Measurements from ENCODE around the gene FAF2. TPM values are rescaled to one million over a fixed set of nuclear protein-coding genes. Genes with fewer than 3 reads are reported as not detected.

FAF2 gene
- total RNA-seq, 1 donor from 2014 or later = 32.3 TPM

- Histone ChIP-seq H3K9ac (peak overlapping the region; percentile 97), H3K4me3 (peak overlapping the region; percentile 72), H3K4me2 (peak overlapping the region; percentile 91), H4K20me1 (ENCODE audit: low read depth) (peaks cover 48% of the 10 kb centered on the region), H3K9me3 (ENCODE audit: low read depth) (no peaks in the 10 kb centered on the region), H3K4me1 (peaks cover 18% of the 10 kb centered on the region), H3F3A (ENCODE audit: low read depth) (peaks cover 15% of the 10 kb centered on the region), H2AFZ (replicated peaks) (peak overlapping the region; percentile 27), H3K79me2 (ENCODE audit: low read depth) (peaks cover 57% of the 10 kb centered on the region), H3K27me3 (no peaks in the 10 kb centered on the region), H3K27ac (peak overlapping the region; percentile 98), H3K36me3 (no peaks in the 10 kb centered on the region)
- Mint-ChIP-seq H3K4me1 (peaks cover 40% of the 10 kb centered on the region), H3K9me3 (no peaks in the 10 kb centered on the region), H3K4me3 (peak overlapping the region; percentile 99), H3K36me3 (peaks cover 5% of the 10 kb centered on the region), H3K27me3 (ENCODE audit: insufficient read depth, low read depth) (peaks cover 11% of the 10 kb centered on the region), H3K27ac (peak overlapping the region; percentile 97)
- TF ChIP-seq EZH2 (IDR thresholded peaks at IDR 0.05) = no peak
- TF ChIP-seq, protein P1, sequence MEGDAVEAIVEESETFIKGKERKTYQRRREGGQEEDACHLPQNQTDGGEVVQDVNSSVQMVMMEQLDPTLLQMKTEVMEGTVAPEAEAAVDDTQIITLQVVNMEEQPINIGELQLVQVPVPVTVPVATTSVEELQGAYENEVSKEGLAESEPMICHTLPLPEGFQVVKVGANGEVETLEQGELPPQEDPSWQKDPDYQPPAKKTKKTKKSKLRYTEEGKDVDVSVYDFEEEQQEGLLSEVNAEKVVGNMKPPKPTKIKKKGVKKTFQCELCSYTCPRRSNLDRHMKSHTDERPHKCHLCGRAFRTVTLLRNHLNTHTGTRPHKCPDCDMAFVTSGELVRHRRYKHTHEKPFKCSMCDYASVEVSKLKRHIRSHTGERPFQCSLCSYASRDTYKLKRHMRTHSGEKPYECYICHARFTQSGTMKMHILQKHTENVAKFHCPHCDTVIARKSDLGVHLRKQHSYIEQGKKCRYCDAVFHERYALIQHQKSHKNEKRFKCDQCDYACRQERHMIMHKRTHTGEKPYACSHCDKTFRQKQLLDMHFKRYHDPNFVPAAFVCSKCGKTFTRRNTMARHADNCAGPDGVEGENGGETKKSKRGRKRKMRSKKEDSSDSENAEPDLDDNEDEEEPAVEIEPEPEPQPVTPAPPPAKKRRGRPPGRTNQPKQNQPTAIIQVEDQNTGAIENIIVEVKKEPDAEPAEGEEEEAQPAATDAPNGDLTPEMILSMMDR (IDR thresholded peaks at IDR 0.05) = no peak
- no peak for TF ChIP-seq EZH2phosphoT487 (IDR thresholded peaks at IDR 0.05)
- peak; percentile 93 for DNase-seq (ENCODE audit: low spot score)
Observed at GRCh38 chr5:176536132-176536901, 88.1 kb downstream of the FAF2 start.

DNA sequence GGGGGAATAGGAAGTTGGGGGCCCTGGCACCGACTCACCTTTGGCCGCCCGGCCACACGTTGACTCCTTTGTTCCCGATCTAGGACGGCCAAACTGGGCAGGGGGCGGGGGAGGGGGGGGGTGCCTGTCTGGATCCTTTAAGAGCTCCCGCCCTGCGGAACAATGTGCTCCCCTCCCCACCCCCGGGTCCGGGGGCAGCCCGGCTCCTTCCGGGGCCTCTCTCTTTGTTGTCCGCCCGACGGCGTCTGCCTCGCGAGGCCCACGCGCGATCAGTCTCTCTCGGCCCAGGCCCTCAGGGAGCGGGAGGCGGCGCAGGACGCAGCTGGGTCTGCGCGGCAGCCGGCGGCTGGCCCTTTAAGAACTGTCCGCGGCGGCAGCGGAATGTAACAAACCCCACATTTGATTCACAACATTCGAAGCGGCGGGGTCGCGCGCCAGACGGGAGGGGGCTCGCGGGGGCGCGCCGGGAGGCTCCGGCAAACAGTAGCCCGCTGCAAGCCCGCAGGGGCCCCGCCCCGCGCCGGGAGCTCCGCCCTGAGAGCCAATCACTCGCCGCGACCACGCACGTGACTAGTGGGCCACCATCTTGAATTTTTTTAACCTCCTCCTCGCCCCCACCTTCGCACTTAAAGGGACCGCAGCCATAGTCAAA, 88.8 kb downstream of the FAF2 start, which contains the start of gene RNF44:
TSS of gene RNF44 (minus strand) at position 501 of the 652 bp plus-strand sequence. CDS start 4,930 bp downstream, outside the sequence.
- Histone ChIP-seq H3K27ac (peak within 1 kb of the TSS; percentile 98), H4K20me1 (ENCODE audit: low read depth) (peaks cover 41% of the 10 kb centered on the region), H3K4me2 (peak within 1 kb of the TSS; percentile 91), H3K4me1 (peaks cover 25% of the 10 kb centered on the region), H3K9ac (peak within 1 kb of the TSS; percentile 97), H3K9me3 (ENCODE audit: low read depth) (no peaks in the 10 kb centered on the region), H3K36me3 (no peaks in the 10 kb centered on the region), H2AFZ (replicated peaks) (peak within 1 kb of the TSS; percentile 68), H3K27me3 (peaks cover 6% of the 10 kb centered on the region), H3K4me3 (peak within 1 kb of the TSS; percentile 72), H3K79me2 (ENCODE audit: low read depth) (peaks cover 50% of the 10 kb centered on the region), H3F3A (ENCODE audit: low read depth) (peaks cover 20% of the 10 kb centered on the region)
- DNase-seq (ENCODE audit: low spot score) = peak; percentile 99
- peak within 1 kb of the TSS; percentile 98 for H3K27ac Mint-ChIP-seq
- H3K4me1 Mint-ChIP-seq = peaks cover 47% of the 10 kb centered on the region
- H3K4me3 Mint-ChIP-seq = peak within 1 kb of the TSS; percentile 99
- TF ChIP-seq EZH2 (IDR thresholded peaks at IDR 0.05) = no peak
- no peak for TF ChIP-seq EZH2phosphoT487 (IDR thresholded peaks at IDR 0.05)
- TF ChIP-seq, protein P1 (IDR thresholded peaks at IDR 0.05) = no peak
- peaks cover 5% of the 10 kb centered on the region for H3K36me3 Mint-ChIP-seq
- no peaks in the 10 kb centered on the region for H3K9me3 Mint-ChIP-seq
- peaks cover 12% of the 10 kb centered on the region for H3K27me3 Mint-ChIP-seq (ENCODE audit: insufficient read depth, low read depth)

DNA sequence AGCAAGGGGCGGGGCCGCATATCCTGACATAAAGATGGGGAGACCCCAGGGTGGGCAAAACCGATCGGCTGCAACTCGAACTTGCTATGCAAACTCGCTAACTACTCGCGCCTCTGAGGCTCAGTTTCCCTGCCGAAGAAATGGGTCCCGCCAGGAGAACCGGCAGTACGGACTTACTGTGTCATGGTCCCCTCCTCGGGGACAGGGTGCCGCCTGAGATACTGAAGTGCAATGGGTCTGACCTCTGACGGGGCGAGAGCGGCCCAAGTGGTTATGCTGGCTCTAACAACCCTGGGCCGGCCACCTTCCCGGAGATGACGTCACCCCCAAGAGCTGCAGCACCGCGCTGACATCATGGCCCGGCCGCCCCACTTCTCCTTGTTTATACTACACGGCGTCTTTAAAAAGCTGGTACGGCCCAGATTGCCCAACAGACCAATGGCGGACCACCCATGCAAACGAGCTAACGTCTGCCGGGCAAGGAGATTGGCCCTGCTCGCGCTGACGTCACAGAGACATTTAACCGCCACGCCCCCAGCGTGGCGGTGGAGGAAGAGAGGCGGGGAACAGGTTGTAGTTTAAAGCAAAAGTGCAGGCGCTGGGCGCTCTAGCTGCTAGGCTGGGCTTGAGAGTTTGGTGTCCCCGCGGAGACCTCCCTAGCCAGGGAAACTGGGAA, 89.5 kb downstream of the FAF2 start:
- Histone ChIP-seq H4K20me1 (ENCODE audit: low read depth) (peaks cover 34% of the 10 kb centered on the region), H3K36me3 (no peaks in the 10 kb centered on the region), H2AFZ (replicated peaks) (peak overlapping the region; percentile 68), H3F3A (ENCODE audit: low read depth) (peaks cover 27% of the 10 kb centered on the region), H3K9me3 (ENCODE audit: low read depth) (no peaks in the 10 kb centered on the region), H3K4me2 (peak overlapping the region; percentile 73), H3K27ac (peak overlapping the region; percentile 86), H3K79me2 (ENCODE audit: low read depth) (peaks cover 43% of the 10 kb centered on the region), H3K9ac (peak overlapping the region; percentile 53), H3K4me3 (peak overlapping the region; percentile 72), H3K27me3 (peaks cover 12% of the 10 kb centered on the region), H3K4me1 (peaks cover 28% of the 10 kb centered on the region)
- H3K36me3 Mint-ChIP-seq = peaks cover 5% of the 10 kb centered on the region
- H3K27me3 Mint-ChIP-seq (ENCODE audit: insufficient read depth, low read depth) = peaks cover 15% of the 10 kb centered on the region
- peak; percentile 100 for DNase-seq (ENCODE audit: low spot score)
- peak overlapping the region; percentile 99 for H3K4me3 Mint-ChIP-seq
- TF ChIP-seq EZH2phosphoT487 (IDR thresholded peaks at IDR 0.05) (no peak), EZH2 (IDR thresholded peaks at IDR 0.05) (no peak)
- TF ChIP-seq, protein P1 (IDR thresholded peaks at IDR 0.05) = no peak
- no peaks in the 10 kb centered on the region for H3K9me3 Mint-ChIP-seq
- peak overlapping the region; percentile 98 for H3K27ac Mint-ChIP-seq
- H3K4me1 Mint-ChIP-seq = peaks cover 53% of the 10 kb centered on the region

Measured in neural progenitor cell (in vitro differentiated cells).